ENCODE data around the gene EIF4H.

DNA sequence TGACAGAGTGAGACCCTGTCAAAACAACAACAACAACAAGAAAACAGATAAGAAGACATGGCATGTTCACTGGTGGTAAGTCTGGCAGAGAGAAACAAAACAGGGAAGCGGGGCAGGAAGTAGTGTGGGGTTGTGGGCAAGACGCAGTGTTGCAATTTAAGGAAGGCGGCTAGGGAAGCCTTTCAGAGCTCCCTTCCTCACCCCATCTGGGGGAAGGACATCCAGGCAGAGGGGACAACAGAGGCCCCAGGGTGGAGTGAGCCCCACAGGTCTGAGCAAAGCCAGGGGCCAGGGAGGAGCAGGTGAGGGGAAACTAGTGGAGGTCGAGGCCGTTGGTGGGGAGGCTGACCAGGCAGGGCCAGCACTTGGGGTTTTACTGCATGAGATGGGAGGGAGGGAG is 52.5 kb downstream of the EIF4H start:
- TF ChIP-seq, protein P1, sequence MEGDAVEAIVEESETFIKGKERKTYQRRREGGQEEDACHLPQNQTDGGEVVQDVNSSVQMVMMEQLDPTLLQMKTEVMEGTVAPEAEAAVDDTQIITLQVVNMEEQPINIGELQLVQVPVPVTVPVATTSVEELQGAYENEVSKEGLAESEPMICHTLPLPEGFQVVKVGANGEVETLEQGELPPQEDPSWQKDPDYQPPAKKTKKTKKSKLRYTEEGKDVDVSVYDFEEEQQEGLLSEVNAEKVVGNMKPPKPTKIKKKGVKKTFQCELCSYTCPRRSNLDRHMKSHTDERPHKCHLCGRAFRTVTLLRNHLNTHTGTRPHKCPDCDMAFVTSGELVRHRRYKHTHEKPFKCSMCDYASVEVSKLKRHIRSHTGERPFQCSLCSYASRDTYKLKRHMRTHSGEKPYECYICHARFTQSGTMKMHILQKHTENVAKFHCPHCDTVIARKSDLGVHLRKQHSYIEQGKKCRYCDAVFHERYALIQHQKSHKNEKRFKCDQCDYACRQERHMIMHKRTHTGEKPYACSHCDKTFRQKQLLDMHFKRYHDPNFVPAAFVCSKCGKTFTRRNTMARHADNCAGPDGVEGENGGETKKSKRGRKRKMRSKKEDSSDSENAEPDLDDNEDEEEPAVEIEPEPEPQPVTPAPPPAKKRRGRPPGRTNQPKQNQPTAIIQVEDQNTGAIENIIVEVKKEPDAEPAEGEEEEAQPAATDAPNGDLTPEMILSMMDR (IDR thresholded peaks at IDR 0.05): no peak
- TF ChIP-seq POLR2A (IDR thresholded peaks at IDR 0.05): no peak
- no peak for TF ChIP-seq EP300 (IDR thresholded peaks at IDR 0.05; ENCODE audit: low read depth)
- no peak for TF ChIP-seq POLR2AphosphoS5 (IDR thresholded peaks at IDR 0.05)

Data from transverse colon (tissue), 4 donors.